Smooth muscle cell (in vitro differentiated cells): Measurements from ENCODE around the gene CEP112. TPM values are rescaled to one million over a fixed set of nuclear protein-coding genes. Genes with fewer than 3 reads are reported as not detected.

ENCODE experiments used
- DNase-seq: peaks from one replicate; lab custom pipeline; 2025; ENCODE audit not compliant: unreplicated experiment; lab: John Stamatoyannopoulos, UW
- H2AFZ ChIP-seq: fragments of 200-600 bp; sonication (generic); 2 replicates; pipeline ENCODE4 v1.6.0; 2016; ENCODE audit warnings: antibody characterized with exemption, low read depth, mild to moderate bottlenecking
- H3F3A ChIP-seq: fragments of 200-600 bp; sonication (generic); 2 replicates; pipeline ENCODE4 v1.6.0; 2017; ENCODE audit warnings: antibody characterized with exemption, low read depth
- H3K27ac ChIP-seq: fragments of 200-600 bp; sonication (generic); 2 replicates; pipeline ENCODE4 v1.5.1; 2016; ENCODE audit warnings: low read depth, mild to moderate bottlenecking
- H3K27me3 ChIP-seq: fragments of 200-600 bp; sonication (generic); 2 replicates; pipeline ENCODE4 v1.6.1; 2016; ENCODE audit warnings: low read depth, mild to moderate bottlenecking
- H3K36me3 ChIP-seq: fragments of 200-600 bp; sonication (generic); 2 replicates; pipeline ENCODE4 v1.5.1; 2016; ENCODE audit warnings: low read depth
- H3K4me1 ChIP-seq: fragments of 200-600 bp; sonication (generic); 2 replicates; pipeline ENCODE4 v1.5.1; 2016; ENCODE audit warnings: low read depth
- H3K4me2 ChIP-seq: fragments of 200-600 bp; sonication (generic); 2 replicates; pipeline ENCODE4 v1.6.0; 2016; ENCODE audit warnings: mild to moderate bottlenecking
- H3K4me3 ChIP-seq: fragments of 200-600 bp; sonication (generic); 2 replicates; pipeline ENCODE4 v1.5.1; 2016; ENCODE audit warnings: mild to moderate bottlenecking
- H3K79me2 ChIP-seq: fragments of 200-600 bp; sonication (generic); 2 replicates; pipeline ENCODE4 v1.6.0; 2016; ENCODE audit warnings: low read depth, mild to moderate bottlenecking
- H3K9ac ChIP-seq: fragments of 200-600 bp; sonication (generic); 2 replicates; pipeline ENCODE4 v1.6.0; 2016; ENCODE audit warnings: low read depth
- H3K9me3 ChIP-seq: fragments of 200-600 bp; sonication (generic); replicated peaks from 2 replicates; pipeline ENCODE4 v1.5.1; 2016; ENCODE audit warnings: low read depth
- H4K20me1 ChIP-seq: fragments of 200-600 bp; sonication (generic); 2 replicates; pipeline ENCODE4 v1.6.0; 2016; ENCODE audit warnings: low read depth
- WGBS: methylation state at CpG from one replicate; pipeline ENCODE4 v1.1.7; 2016; ENCODE audit warnings: low lambda C conversion rate; 5-methylcytosine and 5-hydroxymethylcytosine counted together
- polyA plus RNA-seq: library from polyadenylated mRNA; unstranded; fragments of >200 nt; fragmentation: Nextera tagmentation; extraction: Ambion mirVana; gene quantifications from 2 replicates; pipeline ENCODE4 v1.2.1, GENCODE V29; 2016
- total RNA-seq: library from RNA; depleted of rRNA; stranded (reverse); fragments of >200 nt; gene quantifications from 2 replicates; pipeline ENCODE4 v1.2.3, GENCODE V29; 2014
- TF ChIP-seq, protein P1 (sequence below): fragments of 200-600 bp; sonication (generic); IDR thresholded peaks from 2 replicates; pipeline ENCODE4 v1.5.1; 2017; ENCODE audit warnings: borderline replicate concordance, mild to moderate bottlenecking, antibody characterized with exemption; ENCODE audit not compliant: insufficient read depth, poor library complexity, severe bottlenecking

The CEP112 gene
- total and polyA plus RNA-seq, 2 experiments from 2014 or later = 8.3 to 9.9 TPM

DNA sequence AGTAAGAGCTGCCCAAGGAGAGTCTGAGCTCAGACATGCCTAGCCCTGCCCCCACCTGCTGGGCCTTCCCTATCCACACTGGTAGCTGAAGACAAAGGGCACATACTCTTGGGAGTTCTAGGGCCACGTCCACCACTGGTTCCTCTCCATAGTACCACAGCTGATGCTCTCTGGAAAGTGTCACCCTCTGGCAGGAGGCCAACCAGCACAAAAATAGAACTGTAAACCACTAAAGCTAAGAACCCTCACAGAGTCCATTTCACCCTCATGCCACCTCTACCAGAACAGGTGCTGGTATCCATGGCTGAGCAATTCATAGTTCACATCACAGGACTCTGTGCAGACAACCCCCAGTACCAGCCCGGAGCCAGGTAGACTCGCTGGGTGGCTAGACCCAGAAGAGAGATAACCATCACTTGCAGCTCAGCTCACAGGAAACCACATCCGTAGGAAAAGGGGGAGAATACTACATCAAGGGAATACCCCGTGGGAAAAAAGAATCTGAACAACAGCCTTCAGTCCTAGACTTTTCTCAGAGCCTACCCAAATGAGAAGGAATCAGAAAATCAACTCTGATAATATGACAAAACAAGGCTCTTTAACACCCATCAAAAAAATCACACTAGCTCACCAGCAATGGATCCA, 115.3 kb downstream of the CEP112 start:
- no peak for DNase-seq
- WGBS = 66% methylated on average over 5 of the region's 5 CpGs
- H4K20me1 ChIP-seq = no peaks in the 10 kb centered on the region
- no peak overlapping the region for H3K4me2 ChIP-seq
- H3F3A ChIP-seq = no peaks in the 10 kb centered on the region
- H3K9ac ChIP-seq = no peak overlapping the region
- H2AFZ ChIP-seq = no peak overlapping the region
- TF ChIP-seq, protein P1, sequence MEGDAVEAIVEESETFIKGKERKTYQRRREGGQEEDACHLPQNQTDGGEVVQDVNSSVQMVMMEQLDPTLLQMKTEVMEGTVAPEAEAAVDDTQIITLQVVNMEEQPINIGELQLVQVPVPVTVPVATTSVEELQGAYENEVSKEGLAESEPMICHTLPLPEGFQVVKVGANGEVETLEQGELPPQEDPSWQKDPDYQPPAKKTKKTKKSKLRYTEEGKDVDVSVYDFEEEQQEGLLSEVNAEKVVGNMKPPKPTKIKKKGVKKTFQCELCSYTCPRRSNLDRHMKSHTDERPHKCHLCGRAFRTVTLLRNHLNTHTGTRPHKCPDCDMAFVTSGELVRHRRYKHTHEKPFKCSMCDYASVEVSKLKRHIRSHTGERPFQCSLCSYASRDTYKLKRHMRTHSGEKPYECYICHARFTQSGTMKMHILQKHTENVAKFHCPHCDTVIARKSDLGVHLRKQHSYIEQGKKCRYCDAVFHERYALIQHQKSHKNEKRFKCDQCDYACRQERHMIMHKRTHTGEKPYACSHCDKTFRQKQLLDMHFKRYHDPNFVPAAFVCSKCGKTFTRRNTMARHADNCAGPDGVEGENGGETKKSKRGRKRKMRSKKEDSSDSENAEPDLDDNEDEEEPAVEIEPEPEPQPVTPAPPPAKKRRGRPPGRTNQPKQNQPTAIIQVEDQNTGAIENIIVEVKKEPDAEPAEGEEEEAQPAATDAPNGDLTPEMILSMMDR = no peak
- no peaks in the 10 kb centered on the region for H3K79me2 ChIP-seq
- no peak overlapping the region for H3K4me3 ChIP-seq
- no peaks in the 10 kb centered on the region for H3K27me3 ChIP-seq
- H3K9me3 ChIP-seq = no peaks in the 10 kb centered on the region
- no peaks in the 10 kb centered on the region for H3K4me1 ChIP-seq
- no peaks in the 10 kb centered on the region for H3K36me3 ChIP-seq
- no peak overlapping the region for H3K27ac ChIP-seq

DNA sequence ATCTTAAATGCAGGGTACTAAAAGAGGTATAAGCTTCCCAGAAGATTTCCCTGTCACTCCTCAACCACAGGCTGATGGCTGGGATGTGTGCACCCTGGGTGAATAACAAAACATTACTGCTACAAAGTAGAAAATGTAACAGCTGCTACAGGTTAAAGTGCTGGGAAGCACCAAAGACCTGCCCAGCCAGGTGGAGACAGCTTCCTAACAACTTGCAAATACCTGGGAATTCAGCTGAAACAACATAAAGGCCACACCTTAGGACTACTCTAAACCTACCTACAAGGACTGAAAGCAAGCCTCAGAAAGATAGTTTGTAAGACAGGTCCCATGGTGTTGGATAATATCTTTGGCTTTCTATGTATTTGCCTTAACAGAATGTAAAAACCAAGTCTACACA, 118.5 kb downstream of the CEP112 start:
- Histone ChIP-seq H3K36me3 (no peaks in the 10 kb centered on the region), H3K4me2 (no peak overlapping the region), H3K9me3 (no peaks in the 10 kb centered on the region), H2AFZ (no peak overlapping the region), H3K27ac (no peak overlapping the region), H4K20me1 (no peaks in the 10 kb centered on the region), H3K4me3 (no peak overlapping the region), H3F3A (no peaks in the 10 kb centered on the region), H3K4me1 (no peaks in the 10 kb centered on the region), H3K27me3 (no peaks in the 10 kb centered on the region), H3K79me2 (no peaks in the 10 kb centered on the region), H3K9ac (no peak overlapping the region)
- no peak for DNase-seq
- TF ChIP-seq, protein P1 = no peak

DNA sequence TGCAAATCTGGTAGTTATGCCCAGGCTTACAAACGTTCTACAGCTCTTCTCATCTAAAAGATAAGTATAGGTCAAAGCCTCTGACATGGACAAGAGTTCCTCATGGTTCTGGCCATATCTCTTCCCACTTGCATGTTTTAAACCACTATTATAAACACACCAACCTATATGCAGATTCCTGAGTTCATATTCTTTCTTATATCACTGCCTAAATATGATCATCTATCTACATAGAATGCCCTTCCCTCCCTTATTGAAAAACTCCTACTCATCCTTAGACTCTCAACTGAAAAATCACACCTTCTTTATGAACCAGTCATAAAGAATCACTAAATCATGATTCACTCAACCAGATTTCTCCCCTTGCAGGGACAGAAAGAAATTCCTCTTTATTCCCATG, 128.2 kb downstream of the CEP112 start:
- Histone ChIP-seq H3K27ac (no peak overlapping the region), H3K27me3 (no peaks in the 10 kb centered on the region), H3F3A (no peaks in the 10 kb centered on the region), H3K4me3 (no peak overlapping the region), H3K79me2 (no peaks in the 10 kb centered on the region), H3K9ac (no peak overlapping the region), H3K4me2 (no peak overlapping the region), H3K4me1 (no peaks in the 10 kb centered on the region), H3K9me3 (no peaks in the 10 kb centered on the region), H3K36me3 (peaks cover 6% of the 10 kb centered on the region), H4K20me1 (no peaks in the 10 kb centered on the region), H2AFZ (no peak overlapping the region)
- DNase-seq = no peak
- 70% methylated on average over 1 of the region's 1 CpG for WGBS
- TF ChIP-seq, protein P1 = no peak

DNA sequence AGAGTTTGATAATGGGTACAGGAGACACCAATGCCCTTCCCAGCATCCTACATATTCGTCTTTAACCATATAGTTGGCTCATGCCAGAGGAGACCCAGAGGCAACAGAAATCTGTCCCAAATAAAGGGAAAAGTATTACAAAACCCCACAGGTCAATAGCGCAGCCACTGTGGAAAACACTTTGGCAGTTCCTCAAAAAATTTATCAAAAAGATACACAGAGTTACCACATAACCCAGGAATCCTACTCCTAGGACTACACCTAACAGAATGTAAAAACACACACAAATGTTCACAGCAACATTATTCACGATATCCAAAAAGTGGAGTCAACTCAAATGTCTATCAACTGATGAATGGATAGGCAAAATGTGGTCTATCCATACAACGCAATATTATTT, 135.8 kb downstream of the CEP112 start:
- Histone ChIP-seq H3K9ac (no peak overlapping the region), H3F3A (no peaks in the 10 kb centered on the region), H3K79me2 (no peaks in the 10 kb centered on the region), H3K27me3 (no peaks in the 10 kb centered on the region), H2AFZ (no peak overlapping the region), H3K4me3 (no peak overlapping the region), H3K4me1 (no peaks in the 10 kb centered on the region), H3K4me2 (no peak overlapping the region), H3K27ac (no peak overlapping the region), H3K36me3 (peaks cover 3% of the 10 kb centered on the region), H4K20me1 (no peaks in the 10 kb centered on the region), H3K9me3 (no peaks in the 10 kb centered on the region)
- TF ChIP-seq, protein P1 = no peak
- no peak for DNase-seq
- 97% methylated on average over 4 of the region's 4 CpGs for whole genome bisulfite sequencing
